NCI-H510A treated with DMSO at 0.1 percent for 48 hours (cell line): Measurements from ENCODE around the gene IL15.
"Not testable (repeated sequence)": the region's sequence is repeated elsewhere in the genome, so short reads cannot be mapped to it uniquely, and the experiment has no call there.

Source experiments
- DNase-seq: peaks from one replicate; lab custom pipeline; 2025; lab: John Stamatoyannopoulos, UW

IL15 gene, protein sequence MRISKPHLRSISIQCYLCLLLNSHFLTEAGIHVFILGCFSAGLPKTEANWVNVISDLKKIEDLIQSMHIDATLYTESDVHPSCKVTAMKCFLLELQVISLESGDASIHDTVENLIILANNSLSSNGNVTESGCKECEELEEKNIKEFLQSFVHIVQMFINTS

DNA sequence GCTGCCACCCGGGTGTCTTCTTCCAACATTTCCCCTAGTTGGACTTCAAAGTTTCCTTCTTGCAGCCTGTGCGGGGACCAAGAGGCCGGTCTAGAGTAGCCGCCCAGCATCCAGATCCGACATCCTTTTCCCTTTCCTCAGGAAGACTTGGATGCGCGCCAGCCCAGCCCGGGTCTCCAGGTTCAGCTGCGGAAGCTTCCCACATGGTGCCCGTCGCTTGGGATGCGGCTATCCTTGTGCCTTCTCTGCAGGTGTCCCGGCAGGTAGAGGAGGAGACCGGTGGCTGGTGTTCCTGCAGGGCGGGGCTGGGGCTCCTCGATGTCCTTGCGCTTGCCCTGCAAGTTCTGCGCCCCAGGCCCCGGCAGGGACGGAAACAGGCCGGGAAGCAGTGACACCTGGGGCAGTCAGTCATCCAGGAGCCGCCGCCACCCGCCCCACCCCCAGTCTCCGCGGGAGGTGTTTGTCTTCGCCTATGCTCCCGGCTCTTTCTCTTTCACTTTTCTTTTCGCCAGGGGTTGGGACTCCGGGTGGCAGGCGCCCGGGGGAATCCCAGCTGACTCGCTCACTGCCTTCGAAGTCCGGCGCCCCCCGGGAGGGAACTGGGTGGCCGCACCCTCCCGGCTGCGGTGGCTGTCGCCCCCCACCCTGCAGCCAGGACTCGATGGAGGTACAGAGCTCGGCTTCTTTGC is at the start of gene IL15:
IL15 (plus strand) TSS at position 502 of the 689 bp plus-strand sequence. CDS start 82,882 bp downstream, outside the sequence.
- DNase-seq = peak; percentile 61

DNA sequence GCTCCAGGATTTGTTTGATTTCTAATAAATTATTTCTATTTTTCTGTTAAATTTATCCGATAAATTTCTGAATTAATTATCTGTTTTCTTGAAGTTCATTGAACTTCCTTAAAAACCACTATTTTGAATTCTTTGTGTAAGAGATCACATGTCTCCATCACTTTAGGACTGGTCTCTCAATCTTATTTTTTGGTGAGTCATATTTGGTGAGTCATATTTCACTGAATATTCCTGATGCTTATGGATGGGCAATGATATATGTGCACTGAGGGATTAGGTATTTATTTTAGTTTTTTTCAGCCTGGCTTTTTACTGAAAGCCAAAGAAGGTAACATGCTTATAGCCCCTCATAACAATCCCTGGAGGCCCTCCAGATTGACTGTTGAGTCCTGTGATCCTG is 48.5 kb upstream of the IL15 start:
- no peak for DNase-seq

DNA sequence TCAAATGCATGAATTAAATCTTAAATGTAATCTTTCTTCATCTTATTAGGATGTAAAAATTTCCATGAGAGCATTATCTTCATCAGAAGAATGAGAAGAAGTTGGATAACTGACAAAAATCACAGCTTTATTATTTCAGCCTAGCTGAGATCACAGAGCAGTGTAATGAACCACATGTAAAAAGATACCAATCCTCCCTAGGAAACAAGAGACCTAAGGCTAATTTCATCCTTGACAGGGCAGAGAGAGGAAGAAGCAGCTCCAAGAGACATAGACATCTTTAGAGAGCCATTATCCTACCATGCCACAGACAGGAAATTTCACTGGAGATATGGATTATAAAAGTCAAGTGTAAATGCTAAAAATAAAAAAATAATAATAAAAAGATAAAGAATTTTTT is 40.9 kb upstream of the IL15 start:
- no peak for DNase-seq

DNA sequence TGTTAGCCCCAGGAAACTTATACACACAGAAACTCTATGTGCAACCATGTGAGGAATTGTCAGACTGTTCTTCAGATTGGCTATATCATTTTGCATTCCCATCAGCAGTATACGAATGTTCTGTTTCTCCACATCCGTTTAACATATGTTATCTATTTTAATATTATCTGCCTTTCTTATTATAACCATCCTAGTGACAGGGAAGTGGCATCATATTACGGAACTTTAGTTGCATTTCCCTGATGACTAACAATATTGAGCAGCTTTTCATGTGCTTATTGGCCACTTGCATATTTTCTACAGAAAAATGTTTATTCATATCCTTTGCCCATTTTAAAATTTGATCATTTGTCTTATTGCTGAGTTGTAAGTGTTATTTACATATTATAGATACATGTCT is 36.5 kb upstream of the IL15 start:
- no peak for DNase-seq

DNA sequence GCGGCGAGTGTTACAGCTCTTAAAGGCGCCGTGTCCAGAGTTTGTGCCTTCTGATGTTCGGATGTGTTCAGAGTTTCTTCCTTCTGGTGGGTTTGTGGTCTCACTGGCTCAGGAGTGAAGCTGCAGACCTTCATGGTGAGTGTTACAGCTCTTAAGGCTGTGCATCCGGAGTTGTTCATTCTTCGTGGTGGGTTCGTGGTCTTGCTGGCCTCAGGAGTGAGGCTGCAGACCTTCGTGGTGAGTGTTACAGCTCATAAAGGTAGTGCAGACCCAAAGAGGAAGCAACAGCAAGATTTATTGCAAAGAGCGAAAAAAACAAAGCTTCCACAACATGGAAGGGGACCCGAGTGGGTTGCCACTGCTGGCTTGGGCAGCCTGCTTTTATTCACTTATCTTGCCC is 31.7 kb upstream of the IL15 start:
- DNase-seq = not testable (repeated sequence)

DNA sequence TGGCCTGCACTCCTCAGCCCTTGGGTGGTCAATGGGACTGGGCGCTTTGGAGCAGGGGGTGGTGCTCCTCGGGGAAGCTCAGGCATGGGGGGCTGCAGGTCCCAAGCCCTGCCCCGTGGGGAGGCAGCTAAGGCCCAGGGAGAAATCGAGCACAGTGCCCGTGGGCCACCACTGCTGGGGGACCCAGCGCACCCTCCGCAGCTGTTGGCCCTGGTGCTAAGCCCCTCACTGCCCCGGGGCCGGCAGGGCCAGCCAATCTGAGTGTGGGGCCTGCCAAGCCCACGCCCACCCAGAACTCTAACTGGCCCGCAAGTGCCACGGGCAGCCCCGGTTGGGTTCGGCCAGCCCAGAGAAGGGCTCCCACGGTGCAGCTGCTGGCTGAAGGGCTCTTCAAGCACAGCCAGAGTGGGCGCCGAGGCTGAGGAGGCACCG is 30.9 kb upstream of the IL15 start:
- no peak for DNase-seq

DNA sequence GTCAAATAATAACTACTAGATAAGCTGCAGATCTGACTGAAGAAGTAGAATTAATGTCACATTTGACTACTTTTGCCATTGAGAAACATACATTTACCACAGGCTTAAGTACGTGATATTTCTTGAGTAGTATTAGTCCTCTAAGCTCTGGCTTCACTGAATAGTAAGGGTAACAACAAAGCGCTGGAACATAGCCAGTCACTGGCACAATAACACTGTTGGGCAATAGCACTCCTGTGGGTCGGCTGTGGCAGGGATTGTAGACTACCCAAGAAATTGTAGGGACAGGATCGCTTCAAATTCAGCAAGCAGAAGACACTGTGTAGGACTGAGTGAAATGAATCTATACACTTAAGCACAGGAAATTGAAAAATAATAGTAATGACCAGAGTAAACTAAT is 27.1 kb upstream of the IL15 start:
- DNase-seq = no peak

DNA sequence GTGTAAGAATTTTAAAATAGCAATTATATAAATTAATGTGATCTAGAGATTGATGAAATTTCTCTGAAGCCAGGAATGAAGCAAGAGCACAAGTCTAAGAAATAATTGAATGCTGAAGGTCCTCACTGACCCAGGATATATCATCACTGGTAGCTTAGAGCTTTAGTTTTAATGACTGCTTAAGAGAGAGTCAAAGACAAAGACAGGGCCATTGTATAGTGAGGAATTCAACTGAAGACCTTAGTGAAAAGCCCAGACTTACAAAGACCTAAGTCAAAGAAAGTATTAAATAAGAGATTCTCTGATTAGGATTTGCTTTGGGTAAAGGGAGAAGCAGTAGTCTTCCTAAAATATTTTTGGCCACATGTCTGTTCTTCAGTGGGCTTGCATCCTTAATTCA is 26.0 kb upstream of the IL15 start:
- no peak for DNase-seq

DNA sequence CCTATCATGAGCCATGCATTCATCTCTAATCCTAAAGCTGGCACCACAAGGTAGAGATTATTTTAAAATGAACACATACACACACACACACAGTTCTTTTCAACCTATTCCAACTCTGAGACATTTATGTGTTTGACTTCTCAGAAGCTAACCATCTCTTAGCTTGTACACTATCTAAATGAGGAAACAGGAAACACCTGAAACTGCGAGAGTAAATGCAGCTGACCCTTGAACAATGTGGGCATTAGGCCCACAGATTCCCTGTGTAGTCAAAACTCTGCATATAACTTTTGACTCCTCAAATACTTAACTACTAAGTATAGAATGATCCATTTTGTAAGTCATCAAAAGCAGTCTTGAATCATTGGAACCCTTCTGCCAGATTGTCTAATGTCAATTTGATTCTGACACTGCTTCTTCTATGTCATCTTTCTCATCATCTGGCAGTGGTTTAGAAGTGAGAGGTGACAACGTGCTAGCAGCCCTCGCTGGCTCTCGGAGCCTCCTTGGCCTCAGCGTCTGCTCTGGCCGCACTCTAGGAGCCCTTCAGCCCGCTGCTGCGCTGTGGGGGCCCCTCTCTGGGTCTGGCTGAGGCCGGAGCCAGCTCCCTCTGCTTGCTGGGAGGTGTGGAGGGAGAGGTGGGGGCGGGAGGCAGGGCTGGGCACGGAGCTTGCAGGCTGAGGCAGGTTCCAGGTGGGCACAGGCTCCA is 21.4 kb upstream of the IL15 start:
- DNase-seq = no peak

DNA sequence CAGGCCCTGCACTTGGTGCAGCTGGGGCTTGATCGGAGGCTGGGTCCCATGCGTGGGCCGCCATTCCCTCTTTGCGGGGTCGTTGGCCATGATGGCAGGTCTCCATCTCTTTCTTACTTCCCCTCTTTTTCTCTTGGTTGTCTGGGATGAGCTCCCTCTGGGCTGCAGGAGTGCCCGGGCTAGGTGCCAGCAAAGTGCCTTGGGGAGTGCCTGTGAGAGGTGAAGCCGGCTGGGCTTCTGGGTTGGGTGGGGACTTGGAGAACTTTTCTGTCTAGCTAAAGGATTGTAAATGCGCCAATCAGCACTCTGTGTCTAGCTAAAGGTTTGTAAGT is 20.8 kb upstream of the IL15 start:
- not testable (repeated sequence) for DNase-seq

DNA sequence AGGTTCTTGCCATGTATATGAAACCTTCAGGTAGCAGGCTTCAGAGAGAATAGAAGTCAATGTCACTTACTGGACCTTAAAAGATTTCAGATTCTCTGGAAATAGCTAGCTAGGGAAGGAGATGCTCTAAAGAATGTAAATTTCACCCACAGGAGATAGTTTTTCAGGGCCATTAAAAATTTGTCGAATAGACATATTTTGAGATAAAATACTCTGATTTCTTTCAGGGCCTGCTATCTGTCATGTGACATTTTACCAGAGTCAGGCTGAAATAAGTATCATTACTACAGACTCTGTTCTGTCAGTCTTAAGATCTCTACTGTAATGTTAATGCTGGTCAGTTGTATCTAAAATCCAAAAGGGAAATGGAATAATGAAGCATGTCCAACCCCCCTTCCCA is 15.7 kb upstream of the IL15 start:
- DNase-seq = no peak

DNA sequence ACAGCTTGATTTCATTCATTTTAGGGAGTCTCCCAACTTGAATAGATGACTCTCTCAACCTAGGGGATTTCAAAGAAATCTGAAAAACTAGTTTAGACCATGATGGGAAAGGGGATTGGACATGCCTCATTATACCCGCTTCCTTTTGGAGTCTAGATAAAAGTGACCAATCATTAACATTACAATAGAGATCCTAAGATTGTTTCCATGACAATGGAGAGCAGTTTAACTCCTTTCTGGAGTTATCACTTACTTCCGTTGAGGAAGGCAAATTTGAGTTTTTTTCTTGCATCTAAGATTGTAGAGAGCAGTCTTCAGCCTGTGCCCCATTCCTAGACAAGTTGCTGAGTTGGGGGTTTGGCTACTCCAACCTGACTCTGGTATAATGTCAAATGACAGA is 11.4 kb upstream of the IL15 start:
- no peak for DNase-seq

DNA sequence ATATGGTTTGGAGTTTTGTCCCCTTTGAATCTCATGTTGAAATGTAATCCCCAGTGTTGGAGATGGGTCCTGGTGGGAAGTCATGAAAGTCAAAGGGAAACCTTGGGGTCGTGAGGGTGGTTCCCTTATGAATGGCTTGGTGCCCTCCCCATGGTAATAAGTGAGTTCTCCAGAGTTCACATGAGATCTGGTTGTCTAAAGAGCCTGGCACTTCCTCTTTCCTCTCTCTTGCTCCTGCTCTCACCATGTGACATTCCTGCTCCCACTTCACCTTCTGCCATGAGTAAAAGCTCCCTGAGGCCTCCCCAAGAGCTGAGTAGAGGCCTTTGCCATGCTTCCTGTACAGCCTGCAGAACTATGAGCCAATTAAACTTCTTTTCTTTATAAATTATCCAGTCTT is 5.5 kb upstream of the IL15 start:
- no peak for DNase-seq

DNA sequence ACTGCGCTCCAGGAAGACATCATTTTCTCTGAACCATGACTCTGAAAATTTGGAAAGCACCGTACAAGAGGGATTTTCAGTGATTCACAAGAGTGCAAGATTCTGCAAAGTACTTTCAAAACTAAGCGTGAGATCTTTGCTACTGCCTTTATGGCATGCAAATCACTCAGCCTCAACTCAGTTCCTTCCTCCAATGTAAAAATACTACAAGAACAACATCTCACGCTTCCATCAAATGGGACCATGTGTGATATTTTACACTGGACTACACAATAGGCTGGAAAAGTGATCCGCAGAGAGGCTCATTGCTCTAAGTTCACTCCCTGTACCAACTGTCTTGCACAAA is 674 bp upstream of the IL15 start:
- DNase-seq = no peak

DNA sequence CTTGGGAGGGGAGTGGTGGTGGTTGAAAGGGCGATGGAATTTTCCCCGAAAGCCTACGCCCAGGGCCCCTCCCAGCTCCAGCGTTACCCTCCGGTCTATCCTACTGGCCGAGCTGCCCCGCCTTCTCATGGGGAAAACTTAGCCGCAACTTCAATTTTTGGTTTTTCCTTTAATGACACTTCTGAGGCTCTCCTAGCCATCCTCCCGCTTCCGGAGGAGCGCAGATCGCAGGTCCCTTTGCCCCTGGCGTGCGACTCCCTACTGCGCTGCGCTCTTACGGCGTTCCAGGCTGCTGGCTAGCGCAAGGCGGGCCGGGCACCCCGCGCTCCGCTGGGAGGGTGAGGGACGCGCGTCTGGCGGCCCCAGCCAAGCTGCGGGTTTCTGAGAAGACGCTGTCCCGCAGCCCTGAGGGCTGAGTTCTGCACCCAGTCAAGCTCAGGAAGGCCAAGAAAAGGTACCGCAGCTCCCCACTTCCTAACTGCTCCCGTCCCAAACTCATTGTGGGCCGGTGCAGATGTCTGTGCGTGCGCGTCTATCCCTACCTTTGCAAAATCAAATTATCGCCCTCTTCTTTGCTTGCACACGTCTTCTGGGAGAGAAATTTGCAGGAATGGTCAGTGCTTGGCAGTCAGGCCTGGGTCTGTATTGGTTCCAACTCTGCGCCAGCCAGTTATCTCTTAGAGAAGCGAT is 533 bp downstream of the IL15 start:
- no peak for DNase-seq

DNA sequence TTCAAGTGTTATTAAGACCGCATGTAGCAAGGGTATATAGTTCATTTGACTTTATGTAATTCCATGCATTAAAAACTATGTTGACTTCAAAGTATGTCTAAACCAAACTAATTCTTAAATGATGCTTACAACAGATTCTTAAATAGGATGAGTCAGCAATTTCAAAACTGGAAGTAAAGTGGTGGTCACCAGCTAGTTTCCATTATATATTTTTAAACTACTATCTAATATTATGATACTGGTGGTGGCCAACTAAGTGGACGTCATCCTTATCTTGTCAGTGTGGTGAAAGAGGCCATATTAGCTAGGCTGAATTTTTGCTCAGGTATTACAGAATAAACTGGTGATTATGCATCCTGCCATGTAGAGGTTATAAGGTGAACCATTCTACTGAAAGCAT is 1.2 kb downstream of the IL15 start:
- no peak for DNase-seq

DNA sequence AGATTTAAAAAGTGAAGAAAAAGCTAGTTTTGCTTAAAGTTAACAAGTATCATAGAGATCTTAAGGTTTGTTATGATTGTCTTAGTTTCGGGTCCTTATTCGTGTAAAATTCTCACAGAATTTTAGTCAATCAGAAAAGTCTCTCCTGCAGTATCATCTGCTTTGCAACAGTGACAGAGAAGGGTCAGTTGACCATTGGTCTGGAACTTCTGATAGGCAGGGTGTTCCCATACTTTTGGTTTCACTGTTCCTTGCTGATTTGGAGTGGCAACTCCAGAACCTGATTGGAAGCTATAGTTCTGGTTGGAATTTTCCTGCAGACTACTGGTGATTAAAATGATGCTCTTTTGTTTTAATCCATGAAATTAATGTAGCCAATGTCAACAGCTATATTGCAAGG is 1.8 kb downstream of the IL15 start:
- DNase-seq = no peak

DNA sequence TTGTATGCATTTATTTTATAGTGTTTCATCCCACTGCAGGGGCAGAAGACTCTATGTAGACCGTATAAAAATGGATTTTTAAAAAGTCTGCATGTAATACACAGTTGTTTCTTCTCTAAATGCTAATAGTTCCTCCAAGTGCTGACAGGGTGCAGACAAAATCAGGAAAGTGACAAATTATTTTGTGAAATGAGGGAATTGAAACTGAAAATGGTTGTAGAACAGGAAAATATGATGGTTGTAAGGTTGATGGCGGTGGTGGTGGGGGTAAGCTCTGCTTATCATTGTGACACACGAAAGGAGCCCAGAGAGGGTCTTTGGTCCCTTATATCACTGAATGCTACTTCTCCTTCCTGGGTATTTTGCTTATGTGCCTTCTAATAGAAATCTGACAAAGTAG is 4.3 kb downstream of the IL15 start:
- no peak for DNase-seq

DNA sequence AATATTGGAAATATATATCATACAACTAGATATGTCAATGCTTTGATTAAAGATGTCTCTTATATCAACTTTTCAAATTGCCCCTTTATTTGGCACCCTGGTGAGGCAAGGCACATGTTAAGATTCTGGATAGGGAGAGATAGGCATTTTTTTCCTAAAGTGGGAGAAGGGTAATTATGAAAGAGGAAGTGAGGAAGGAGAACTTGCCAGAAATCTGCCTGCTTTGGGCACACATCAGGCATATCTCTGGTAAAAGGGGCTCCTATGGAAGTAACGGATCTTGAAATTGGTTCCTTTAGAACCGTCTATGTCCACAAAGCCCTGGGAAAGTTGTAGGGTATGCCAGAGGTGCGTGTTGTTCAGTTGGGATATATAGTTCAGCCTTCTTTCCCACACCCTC is 5.7 kb downstream of the IL15 start:
- no peak for DNase-seq

DNA sequence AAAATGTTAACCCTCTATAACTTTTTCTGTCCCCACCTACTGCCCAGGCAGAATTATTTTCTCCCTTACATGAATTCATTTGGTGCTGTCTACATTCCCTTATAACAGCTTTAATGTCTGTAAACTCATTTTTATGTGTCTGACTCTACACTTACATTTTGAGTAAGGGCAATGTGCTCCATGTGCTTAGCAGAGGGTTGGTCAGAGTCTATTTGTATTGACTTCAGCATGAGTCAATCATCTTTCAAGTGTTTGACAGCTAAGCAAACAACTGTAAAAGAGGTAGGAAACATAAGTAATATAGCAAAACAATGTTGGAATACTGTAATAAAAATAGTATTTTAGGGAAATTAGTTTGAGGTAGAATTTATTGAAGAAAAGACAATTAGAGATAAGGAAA is 6.3 kb downstream of the IL15 start:
- peak; percentile 24 for DNase-seq

DNA sequence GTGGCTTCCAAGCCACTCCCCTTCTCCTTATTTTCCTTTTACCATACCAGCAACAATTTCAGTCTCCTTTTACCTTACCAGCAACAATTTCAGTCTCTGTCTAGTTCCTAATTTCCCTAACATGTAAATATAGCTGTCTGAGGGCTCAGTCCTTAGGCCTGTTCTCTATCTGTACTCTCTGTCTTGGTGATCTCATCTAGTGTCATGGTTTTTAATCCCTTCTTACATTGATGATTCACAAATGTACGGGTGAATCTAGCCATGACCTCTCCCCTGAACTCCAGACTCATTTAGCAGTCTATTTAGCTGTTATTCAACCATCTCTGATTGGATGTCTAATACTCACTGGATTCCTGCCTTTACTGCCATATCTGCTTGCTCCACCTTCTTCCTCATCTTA is 7.2 kb downstream of the IL15 start:
- no peak for DNase-seq

DNA sequence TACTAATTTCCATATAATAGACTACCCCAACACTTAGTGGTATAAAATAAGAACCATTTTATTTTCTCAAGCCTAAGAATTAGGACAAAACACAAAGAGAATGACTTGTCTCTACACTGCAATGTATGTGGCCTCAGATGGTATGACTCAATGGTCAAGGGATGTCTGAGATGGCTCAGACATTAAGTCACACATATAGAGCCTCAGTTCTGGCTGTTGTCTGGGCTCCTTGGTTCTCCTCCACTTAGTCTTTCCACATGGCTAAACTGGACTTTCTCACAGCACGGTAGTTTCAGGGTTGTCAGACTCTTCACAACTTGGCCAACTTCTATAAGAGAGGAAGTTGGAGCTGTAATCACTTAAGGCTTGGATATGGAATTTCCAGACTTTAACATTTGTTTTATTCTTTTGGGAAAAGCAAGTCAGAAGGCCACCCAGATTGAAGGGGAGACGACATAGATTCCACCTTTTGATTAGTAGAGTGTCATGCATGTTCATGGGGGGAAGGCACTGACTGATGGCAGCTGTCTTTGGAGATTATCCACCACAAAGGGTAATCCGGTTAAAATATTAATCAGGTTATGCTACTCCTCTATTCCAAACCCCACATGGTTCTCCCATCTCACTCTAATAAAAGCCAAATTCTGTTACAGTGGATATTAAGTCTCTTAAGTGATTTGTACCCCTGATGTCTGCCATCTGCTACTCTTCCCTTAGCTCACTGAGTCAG is 9.4 kb downstream of the IL15 start:
- DNase-seq = no peak

DNA sequence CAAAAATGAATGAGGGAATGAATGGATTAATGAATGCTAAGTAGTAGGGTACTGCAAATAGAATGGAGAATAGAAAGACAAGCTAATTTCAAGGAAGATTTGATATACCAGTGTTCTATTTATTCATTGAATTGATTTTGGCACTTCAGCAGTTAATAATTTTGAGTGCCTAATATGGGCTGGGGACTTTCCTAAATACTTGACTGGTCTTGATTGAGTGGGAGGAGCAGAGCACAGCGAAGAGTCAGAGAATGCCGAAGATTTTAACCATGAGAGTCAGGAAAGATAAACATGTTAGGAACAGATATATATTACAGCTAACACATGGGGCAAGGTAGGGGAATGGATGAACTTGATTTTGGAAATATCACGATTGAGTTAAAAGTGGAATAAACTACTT is 10.6 kb downstream of the IL15 start:
- DNase-seq = no peak
